Nephron progenitor cell (in vitro differentiated cells): ENCODE results near the gene PTDSS2.

Experiments used
- DNase-seq: peaks from one replicate; pipeline ENCODE4 v3.0.0; 2021
- H3K27ac Mint-ChIP-seq: 2 replicates; pipeline ENCODE4 v1.8.0; 2021; ENCODE audit warnings: mild to moderate bottlenecking, moderate library complexity, mixed read lengths
- H3K27me3 Mint-ChIP-seq: 2 replicates; pipeline ENCODE4 v1.8.0; 2021; ENCODE audit warnings: mild to moderate bottlenecking, low read depth, mixed read lengths; ENCODE audit not compliant: poor library complexity
- H3K36me3 Mint-ChIP-seq: 2 replicates; pipeline ENCODE4 v1.8.0; 2021; ENCODE audit warnings: low read depth, mixed read lengths
- H3K4me1 Mint-ChIP-seq: 2 replicates; pipeline ENCODE4 v1.8.0; 2021; ENCODE audit warnings: mixed read lengths
- H3K4me3 Mint-ChIP-seq: 2 replicates; pipeline ENCODE4 v1.8.0; 2021; ENCODE audit warnings: mild to moderate bottlenecking, moderate library complexity, mixed read lengths
- H3K9me3 Mint-ChIP-seq: 2 replicates; pipeline ENCODE4 v1.8.0; 2021; ENCODE audit warnings: mild to moderate bottlenecking, moderate library complexity, mixed read lengths
- CTCF ChIP-seq: fragments of 200-600 bp; sonication (generic); IDR thresholded peaks from 2 replicates; pipeline ENCODE4 v1.5.0; 2021; ENCODE audit warnings: antibody characterized with exemption

PTDSS2 gene

GRCh38 chr11:418343-419247 is 31.5 kb upstream of the PTDSS2 start:
- no peak for TF ChIP-seq CTCF
- H3K27me3 Mint-ChIP-seq = peaks cover 60% of the 10 kb centered on the region

GRCh38 chr11:419248-420005 is 30.7 kb upstream of the PTDSS2 start:
- no peak for TF ChIP-seq CTCF
- peaks cover 62% of the 10 kb centered on the region for H3K27me3 Mint-ChIP-seq
- DNase-seq = peak; percentile 1
- peaks cover 18% of the 10 kb centered on the region for H3K4me1 Mint-ChIP-seq
- H3K4me3 Mint-ChIP-seq = no peak overlapping the region
- no peak overlapping the region for H3K27ac Mint-ChIP-seq
- H3K36me3 Mint-ChIP-seq = no peaks in the 10 kb centered on the region
- peaks cover 3% of the 10 kb centered on the region for H3K9me3 Mint-ChIP-seq

More at GRCh38 chr11:418343-419247, 31.5 kb upstream of the PTDSS2 start:
- no peak overlapping the region for H3K27ac Mint-ChIP-seq
- DNase-seq = peak; percentile 2
- H3K4me3 Mint-ChIP-seq = no peak overlapping the region
- peaks cover 20% of the 10 kb centered on the region for H3K4me1 Mint-ChIP-seq
- no peaks in the 10 kb centered on the region for H3K36me3 Mint-ChIP-seq
- H3K9me3 Mint-ChIP-seq = no peaks in the 10 kb centered on the region

- no peaks in the 10 kb centered on the region for H3K36me3 Mint-ChIP-seq
- peaks cover 10% of the 10 kb centered on the region for H3K9me3 Mint-ChIP-seq
- no peak for TF ChIP-seq CTCF
- DNase-seq = peak; percentile 6
- H3K27me3 Mint-ChIP-seq = peaks cover 62% of the 10 kb centered on the region
- H3K27ac Mint-ChIP-seq = no peak overlapping the region
- H3K4me1 Mint-ChIP-seq = peaks cover 10% of the 10 kb centered on the region
- no peak overlapping the region for H3K4me3 Mint-ChIP-seq
These were observed 29.8 kb upstream of the PTDSS2 start for GRCh38 chr11:420054-420910.

- Mint-ChIP-seq H3K4me1 (peaks cover 10% of the 10 kb centered on the region), H3K36me3 (no peaks in the 10 kb centered on the region), H3K27me3 (peaks cover 61% of the 10 kb centered on the region), H3K27ac (no peak overlapping the region), H3K9me3 (peaks cover 12% of the 10 kb centered on the region), H3K4me3 (no peak overlapping the region)
- DNase-seq = no peak
- TF ChIP-seq CTCF = no peak
These were observed 29.2 kb upstream of the PTDSS2 start for GRCh38 chr11:420911-421321.

- Mint-ChIP-seq H3K27ac (no peak overlapping the region), H3K4me1 (peaks cover 4% of the 10 kb centered on the region), H3K9me3 (peaks cover 12% of the 10 kb centered on the region), H3K27me3 (peaks cover 61% of the 10 kb centered on the region), H3K36me3 (no peaks in the 10 kb centered on the region), H3K4me3 (no peak overlapping the region)
- DNase-seq = no peak
- no peak for TF ChIP-seq CTCF
These were observed 27.8 kb upstream of the PTDSS2 start for GRCh38 chr11:422249-422656.
